NB4 (cell line): ENCODE results near the gene COG6.

ENCODE experiments used
- MAX ChIP-seq: IDR thresholded peaks from 2 replicates; pipeline ENCODE4 v1.6.1; 2011; ENCODE audit warnings: low read depth, low read length
- MYC ChIP-seq: IDR thresholded peaks from 2 replicates; pipeline ENCODE4 v1.6.1; 2011; ENCODE audit warnings: low read depth, low read length
- POLR2A ChIP-seq: IDR thresholded peaks from 2 replicates; pipeline ENCODE4 v1.6.1; 2011; ENCODE audit warnings: mild to moderate bottlenecking; ENCODE audit not compliant: insufficient read length; ENCODE audit errors: extremely low read depth

DNA sequence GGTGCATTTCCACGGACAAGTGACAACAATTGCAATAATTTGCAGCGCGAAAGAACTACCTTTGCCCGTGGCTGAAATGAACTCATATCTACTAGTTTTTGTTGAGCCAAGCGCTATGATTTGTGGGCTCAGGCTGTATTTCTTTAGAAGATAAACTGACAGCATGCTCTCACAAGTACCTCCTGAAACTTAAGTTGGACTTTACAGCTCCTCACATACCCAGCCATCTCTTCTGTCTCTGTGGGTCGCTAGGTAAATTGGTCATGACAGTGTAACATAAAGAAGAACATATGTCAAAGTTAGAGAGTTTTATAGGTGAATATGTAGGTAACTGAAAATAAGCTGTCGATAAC, 839 bp downstream of the COG6 start:
- TF ChIP-seq MYC = no peak
- no peak for TF ChIP-seq MAX
- TF ChIP-seq POLR2A = no peak
